ENCODE measurements around the gene PPP1R3D. TPM values are rescaled to one million over a fixed set of nuclear protein-coding genes. Genes with fewer than 3 reads are reported as not detected.

Gene PPP1R3D
- total and polyA plus RNA-seq, 2 of the 13 experiments (the other 11 are each of a cell fraction or from before 2014, with no cell fraction given), result 1.2 to 3.7 TPM

- H3K27me3 ChIP-seq (ENCODE audit: control insufficient read depth in 1 of 2, insufficient read depth in 2 of 2, low read length in 2 of 2), result no peaks in the 10 kb centered on the region
- no peak for DNase-seq (ENCODE audit: low spot score)
- no TSS peak for BruUV-seq (replicated peaks)
- no peak for FAIRE-seq
- in situ Hi-C loops (cut with HindIII; ENCODE audit: extremely low pct_ligation_motif_present, low pct_unique_long_range_greater_than_20kb) (no loop called here), intact Hi-C loops (cut with micrococcal nuclease; ENCODE audit: unreplicated experiment) (no loop called here)
- H3K4me3 ChIP-seq (replicated peaks in 1 of 3; ENCODE audit: insufficient read depth in 1 of 3, low read depth in 2 of 3, low read length in 3 of 3), result no peak overlapping the region
- H3K4me2 ChIP-seq (ENCODE audit: low read depth, low read length), result no peak overlapping the region
- ChIA-PET POLR2A (no interaction called here), CTCF (ENCODE audit: low intra/inter-chr PET ratio, low total read pairs) (no interaction called here)
- TF ChIP-seq ZNF598 (CRISPR knock-in tag; IDR thresholded peaks at IDR 0.05; ENCODE audit: borderline replicate concordance), result no peak
- TF ChIP-seq ZNF468 (CRISPR knock-in tag; IDR thresholded peaks at IDR 0.05), result no peak
- TF ChIP-seq SRSF1 (optimal IDR thresholded peaks at IDR 0.05; ENCODE audit: low read depth, low read length), result no peak
- no peak for TF ChIP-seq ZNF317 (CRISPR knock-in tag; IDR thresholded peaks at IDR 0.05)
- TF ChIP-seq SAFB2 (CRISPR knock-in tag; IDR thresholded peaks at IDR 0.05; ENCODE audit: borderline replicate concordance, low read depth), result no peak
- no peak for TF ChIP-seq GPN1 (CRISPR knock-in tag; IDR thresholded peaks at IDR 0.05; ENCODE audit: borderline replicate concordance)
- TF ChIP-seq KAT2B (IDR thresholded peaks at IDR 0.05; ENCODE audit: borderline replicate concordance, low read depth, low read length), result no peak
- no peak for TF ChIP-seq BORCS8-MEF2B (CRISPR knock-in tag; IDR thresholded peaks at IDR 0.05)
- TF ChIP-seq RELA (CRISPR knock-in tag; IDR thresholded peaks at IDR 0.05), result no peak
- TF ChIP-seq NONO (IDR thresholded peaks at IDR 0.05), result no peak
- no peak for TF ChIP-seq NONO (CRISPR knock-in tag; conservative IDR thresholded peaks at IDR 0.05)
- TF ChIP-seq NKX3-1 (CRISPR knock-in tag; IDR thresholded peaks at IDR 0.05), result no peak
- TF ChIP-seq HNRNPLL (IDR thresholded peaks at IDR 0.05; ENCODE audit: low read depth, low read length, poor library complexity, severe bottlenecking), result no peak
- TF ChIP-seq KDM3A (CRISPR knock-in tag; IDR thresholded peaks at IDR 0.05; ENCODE audit: low read depth), result no peak
- no peak for TF ChIP-seq HCFC1 (IDR thresholded peaks at IDR 0.05; ENCODE audit: low read depth, low read length)
- TF ChIP-seq FOXP4 (CRISPR knock-in tag; IDR thresholded peaks at IDR 0.05), result no peak
- no peak for TF ChIP-seq NCOR1 (IDR thresholded peaks at IDR 0.05; ENCODE audit: borderline replicate concordance, low read length)
- TF ChIP-seq ATF5 (CRISPR knock-in tag; IDR thresholded peaks at IDR 0.05; ENCODE audit: low read depth), result no peak
- no peak for TF ChIP-seq IRF1 (CRISPR knock-in tag; IDR thresholded peaks at IDR 0.05; ENCODE audit: low read depth)
- no peak for TF ChIP-seq ZNF546 (CRISPR knock-in tag; conservative IDR thresholded peaks at IDR 0.05)
- no peak for TF ChIP-seq ZNF703 (CRISPR knock-in tag; IDR thresholded peaks at IDR 0.05; ENCODE audit: borderline replicate concordance)
- no peaks in the 10 kb centered on the region for H4K20me1 ChIP-seq (ENCODE audit: insufficient read depth, low read length)
- H3K4me1 ChIP-seq (ENCODE audit: insufficient read depth, low read length), result no peaks in the 10 kb centered on the region
- H2AFZ ChIP-seq (ENCODE audit: low read length), result no peak overlapping the region
- H3K36me3 ChIP-seq (replicated peaks in 1 of 2; ENCODE audit: control insufficient read depth in 1 of 2, insufficient read depth in 2 of 2, low read length in 2 of 2), result no peaks in the 10 kb centered on the region
- no peaks in the 10 kb centered on the region for H3K79me2 ChIP-seq (ENCODE audit: insufficient read depth, low read length)
- H3K9me3 ChIP-seq (ENCODE audit: low read length), result no peaks in the 10 kb centered on the region
- no peak for ATAC-seq
- no peak overlapping the region for H3K9ac ChIP-seq (ENCODE audit: insufficient read depth, low read depth, low read length)
- H3K27ac ChIP-seq (ENCODE audit: extremely low read length, insufficient read depth, low read length), result no peak overlapping the region
These were observed 19.2 kb downstream of the PPP1R3D start for GRCh38 chr20:59920944-59921343.

Measured in HepG2 (cell line).